Subcutaneous abdominal adipose tissue (tissue), 5 donors: Measurements from ENCODE around the gene CLEC4G.
"Not testable (repeated sequence)": the region's sequence is repeated elsewhere in the genome, so short reads cannot be mapped to it uniquely, and the experiment has no call there.

ENCODE experiments used
- H3K27ac ChIP-seq: one replicate; pipeline ENCODE4 v1.7.0; 2013; ENCODE audit warnings: low read depth, mild to moderate bottlenecking, inconsistent platforms, low read length, moderate library complexity
- H3K27me3 ChIP-seq, 5 donors: one replicate each; pipeline ENCODE4 v1.7.0; 2013; ENCODE audit warnings: low read length in 5 of 5, inconsistent platforms in 1 of 5; ENCODE audit not compliant: control insufficient read depth in 5 of 5, insufficient read depth in 4 of 5
- H3K36me3 ChIP-seq, 5 donors: one replicate each; pipeline ENCODE4 v1.7.0; 2013; ENCODE audit warnings: low read length in 5 of 5; ENCODE audit not compliant: control insufficient read depth in 5 of 5, insufficient read depth in 5 of 5
- H3K4me1 ChIP-seq, 5 donors: one replicate each; pipeline ENCODE4 v1.7.0; 2013; ENCODE audit warnings: low read length in 5 of 5, mild to moderate bottlenecking in 3 of 5, moderate library complexity in 1 of 5; ENCODE audit not compliant: control insufficient read depth in 5 of 5, insufficient read depth in 5 of 5
- H3K4me3 ChIP-seq, 5 donors: one replicate each; pipeline ENCODE4 v1.7.0; 2013; ENCODE audit warnings: low read length in 5 of 5, low read depth in 1 of 5
- H3K9ac ChIP-seq, 5 donors: one replicate each; pipeline ENCODE4 v1.7.0; 2013; ENCODE audit warnings: low read length in 5 of 5, mild to moderate bottlenecking in 4 of 5, moderate library complexity in 3 of 5
- H3K9me3 ChIP-seq, 5 donors: one replicate each; pipeline ENCODE4 v1.7.0; 2013; ENCODE audit warnings: low read length in 5 of 5; ENCODE audit not compliant: control insufficient read depth in 5 of 5
- donor health status: healthy.
- donor health status: healthy.
- donor health status: healthy.
- donor health status: healthy.
- donor health status: healthy.

Gene CLEC4G

GRCh38 chr19:7766535-7766934 is 34.6 kb upstream of the CLEC4G start:
- Histone ChIP-seq H3K4me3 (no peak overlapping the region), H3K27ac (no peak overlapping the region), H3K36me3 (no peaks in the 10 kb centered on the region), H3K9me3 (peaks cover 0 to 2% (median 0%) of the 10 kb centered on the region in 5 donors), H3K9ac (no peak overlapping the region), H3K27me3 (peaks cover 0 to 16% (median 12%) of the 10 kb centered on the region in 5 donors), H3K4me1 (peaks cover 0 to 9% (median 5%) of the 10 kb centered on the region in 5 donors)

GRCh38 chr19:7765043-7765442 is 33.1 kb upstream of the CLEC4G start:
- not testable (repeated sequence) for H3K27ac ChIP-seq, H3K9ac ChIP-seq, H3K4me3 ChIP-seq, H3K9me3 ChIP-seq, H3K4me1 ChIP-seq, H3K36me3 ChIP-seq
- H3K27me3 ChIP-seq = peaks cover 0 to 20% (median 14%) of the 10 kb centered on the region in 5 donors

DNA sequence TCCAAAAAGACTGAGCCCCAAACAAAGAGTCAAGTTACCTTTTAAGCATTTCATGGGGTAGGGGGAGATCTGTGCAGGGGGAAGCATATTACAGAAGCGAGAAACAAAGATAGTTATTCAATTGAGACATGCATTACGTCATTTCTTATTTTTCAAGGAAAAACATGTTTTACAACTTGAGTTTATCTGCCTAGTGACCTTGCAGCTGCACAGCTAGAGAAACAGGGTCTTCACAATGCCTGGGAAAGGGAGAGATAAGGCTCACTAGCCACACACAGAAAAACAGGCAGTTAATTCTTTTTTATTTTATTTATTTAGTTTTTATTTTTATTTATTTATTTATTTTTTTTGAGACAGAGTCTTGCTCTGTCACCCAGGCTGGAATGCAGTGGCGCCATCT is 32.2 kb upstream of the CLEC4G start:
- H3K36me3 ChIP-seq, H3K4me3 ChIP-seq, H3K9ac ChIP-seq, H3K27ac ChIP-seq, H3K4me1 ChIP-seq: not testable (repeated sequence)
- H3K9me3 ChIP-seq = peaks cover 3 to 13% (median 6%) of the 10 kb centered on the region in 5 donors
- peaks cover 0 to 18% (median 14%) of the 10 kb centered on the region in 5 donors for H3K27me3 ChIP-seq

DNA sequence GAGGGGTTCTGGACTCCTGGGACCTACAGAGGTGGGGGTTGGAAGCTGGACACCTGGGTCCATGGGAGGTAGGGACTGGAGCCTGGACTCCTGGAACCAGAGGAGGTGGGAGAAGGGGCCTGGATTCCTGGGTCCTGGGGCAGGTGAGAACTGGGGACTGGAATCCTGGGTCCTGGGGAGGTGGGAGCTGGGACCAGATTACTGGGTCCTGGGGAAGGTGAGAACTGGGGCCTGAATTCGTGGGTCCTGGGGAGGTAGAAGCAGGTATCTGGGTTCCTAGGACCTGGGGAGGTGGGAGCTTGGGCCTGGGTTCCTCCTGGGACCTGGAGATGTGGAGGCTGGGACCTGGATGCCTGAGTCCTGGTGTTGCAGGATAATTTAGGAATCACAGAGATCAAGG is 31.8 kb upstream of the CLEC4G start:
- H3K27me3 ChIP-seq = peaks cover 0 to 18% (median 14%) of the 10 kb centered on the region in 5 donors
- H3K9ac ChIP-seq = no peak overlapping the region
- peaks cover 0 to 9% (median 5%) of the 10 kb centered on the region in 5 donors for H3K4me1 ChIP-seq
- H3K4me3 ChIP-seq = no peak overlapping the region
- H3K36me3 ChIP-seq = no peaks in the 10 kb centered on the region
- H3K27ac ChIP-seq = no peak overlapping the region
- H3K9me3 ChIP-seq = peaks cover 3 to 13% (median 10%) of the 10 kb centered on the region in 5 donors

GRCh38 chr19:7762719-7763293 is 30.9 kb upstream of the CLEC4G start, which contains the start of gene CLEC4M:
Gene CLEC4M, plus strand, starts transcription at chr19:7763243. Its CDS starts 24 bp downstream, at chr19:7763267.
- H3K27me3 ChIP-seq = peaks cover 0 to 17% (median 12%) of the 10 kb centered on the region in 5 donors
- no peak within 1 kb of the TSS for H3K27ac ChIP-seq
- no peak within 1 kb of the TSS for H3K4me3 ChIP-seq
- H3K4me1 ChIP-seq = peaks cover 0 to 9% (median 5%) of the 10 kb centered on the region in 5 donors
- H3K9me3 ChIP-seq = peaks cover 3 to 21% (median 19%) of the 10 kb centered on the region in 5 donors
- no peaks in the 10 kb centered on the region for H3K36me3 ChIP-seq
- no peak within 1 kb of the TSS for H3K9ac ChIP-seq

DNA sequence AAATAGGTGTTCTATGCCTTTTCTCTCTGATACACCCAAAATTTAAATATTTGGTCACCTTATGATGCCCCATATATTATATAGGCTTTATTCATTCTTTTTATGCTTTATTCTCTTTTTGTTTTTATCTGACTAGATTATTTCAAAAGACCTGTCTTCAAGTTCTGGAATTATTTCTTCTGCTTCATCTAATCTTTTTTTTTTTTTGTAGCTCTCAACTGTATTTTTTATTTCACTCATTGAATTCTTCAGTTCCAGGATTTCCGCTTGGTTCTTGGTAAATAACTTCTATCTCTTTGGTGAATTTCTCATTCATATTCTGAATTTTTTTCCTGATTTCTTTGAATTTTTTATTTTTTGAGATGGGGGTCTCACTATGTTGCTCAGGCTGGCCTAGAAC is 27.2 kb upstream of the CLEC4G start:
- no peak overlapping the region for H3K9ac ChIP-seq
- H3K9me3 ChIP-seq = peaks cover 8 to 40% (median 39%) of the 10 kb centered on the region in 5 donors
- H3K4me1 ChIP-seq = peaks cover 0 to 5% (median 0%) of the 10 kb centered on the region in 5 donors
- H3K4me3 ChIP-seq = no peak overlapping the region
- no peaks in the 10 kb centered on the region for H3K36me3 ChIP-seq
- H3K27ac ChIP-seq = no peak overlapping the region
- H3K27me3 ChIP-seq = peaks cover 0 to 9% (median 7%) of the 10 kb centered on the region in 5 donors

GRCh38 chr19:7757358-7757757 is 25.4 kb upstream of the CLEC4G start:
- no peak overlapping the region for H3K27ac ChIP-seq
- no peaks in the 10 kb centered on the region for H3K4me1 ChIP-seq
- peak overlapping the region in 1 of 5 donors; percentile 1 for H3K4me3 ChIP-seq
- peaks cover 0 to 9% (median 5%) of the 10 kb centered on the region in 5 donors for H3K27me3 ChIP-seq
- peaks cover 8 to 40% (median 39%) of the 10 kb centered on the region in 5 donors for H3K9me3 ChIP-seq
- no peak overlapping the region for H3K9ac ChIP-seq
- no peaks in the 10 kb centered on the region for H3K36me3 ChIP-seq

GRCh38 chr19:7756258-7756657 is 24.3 kb upstream of the CLEC4G start:
- no peak overlapping the region for H3K4me3 ChIP-seq
- peaks cover 8 to 40% (median 39%) of the 10 kb centered on the region in 5 donors for H3K9me3 ChIP-seq
- H3K27me3 ChIP-seq = peaks cover 0 to 8% (median 7%) of the 10 kb centered on the region in 5 donors
- H3K9ac ChIP-seq = no peak overlapping the region
- no peaks in the 10 kb centered on the region for H3K4me1 ChIP-seq
- H3K27ac ChIP-seq = no peak overlapping the region
- H3K36me3 ChIP-seq = no peaks in the 10 kb centered on the region

DNA sequence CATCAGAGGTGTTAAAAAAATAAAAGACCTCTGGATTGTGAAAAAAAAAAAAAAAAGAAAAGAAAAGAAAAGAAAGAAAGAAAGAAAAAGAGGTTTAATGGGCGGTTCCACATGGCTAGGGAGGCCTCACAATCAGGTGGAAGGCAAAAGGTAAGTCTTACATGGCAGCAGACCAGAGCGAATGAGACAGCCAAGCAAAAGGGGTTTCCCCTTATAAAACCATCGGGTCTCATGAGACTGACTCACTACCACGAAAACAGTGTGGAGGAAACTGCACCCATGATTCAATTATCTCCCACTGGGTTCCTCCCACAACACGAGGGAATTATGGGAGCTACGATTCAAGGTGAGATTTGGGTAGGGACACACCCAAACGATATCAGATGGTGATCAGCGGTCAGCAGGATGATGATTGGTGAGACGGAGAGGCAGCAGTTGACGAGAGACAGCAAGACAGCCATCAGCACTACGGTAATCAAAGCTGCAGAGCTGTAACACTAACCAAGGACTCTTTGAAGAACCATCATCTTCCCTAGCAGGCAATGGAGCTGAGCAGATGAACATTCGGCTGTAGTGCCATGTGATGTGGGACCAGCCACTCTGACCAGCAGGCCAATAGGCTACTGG is 19.4 kb upstream of the CLEC4G start:
- H3K4me1 ChIP-seq = peaks cover 0 to 1% (median 0%) of the 10 kb centered on the region in 5 donors
- H3K27ac ChIP-seq = no peak overlapping the region
- H3K27me3 ChIP-seq = peaks cover 0 to 12% (median 4%) of the 10 kb centered on the region in 5 donors

DNA sequence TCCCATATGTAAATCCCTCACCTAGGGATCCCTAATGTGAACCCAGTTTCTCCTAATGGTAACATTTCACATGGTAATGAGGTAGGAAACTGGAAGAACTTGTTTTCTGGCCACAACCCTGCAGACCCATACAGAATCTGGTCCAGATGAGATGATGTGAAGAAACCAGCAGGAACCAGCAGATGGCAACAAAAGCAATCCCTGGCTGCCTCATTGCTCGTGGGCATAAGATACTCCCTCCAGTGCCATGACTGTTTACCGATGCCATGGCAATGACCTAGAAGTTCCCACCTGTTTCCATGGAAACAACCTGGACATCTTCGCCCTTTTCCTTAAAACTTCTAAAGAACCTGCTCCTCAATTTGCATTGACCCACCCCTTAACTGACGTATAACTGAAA is 16.8 kb upstream of the CLEC4G start:
- peaks cover 0 to 15% (median 4%) of the 10 kb centered on the region in 5 donors for H3K27me3 ChIP-seq
- no peak overlapping the region for H3K4me3 ChIP-seq
- peaks cover 0 to 4% (median 0%) of the 10 kb centered on the region in 5 donors for H3K9me3 ChIP-seq
- H3K36me3 ChIP-seq = no peaks in the 10 kb centered on the region
- H3K9ac ChIP-seq = no peak overlapping the region
- peaks cover 0 to 3% (median 0%) of the 10 kb centered on the region in 5 donors for H3K4me1 ChIP-seq
- H3K27ac ChIP-seq = no peak overlapping the region

More for the DNA sequence above, 19.4 kb upstream of the CLEC4G start:
- no peak overlapping the region for H3K4me3 ChIP-seq
- no peak overlapping the region for H3K9ac ChIP-seq
- H3K36me3 ChIP-seq = no peaks in the 10 kb centered on the region
- H3K9me3 ChIP-seq = peaks cover 3 to 10% (median 4%) of the 10 kb centered on the region in 5 donors
